Stimulated activated CD4-positive, alpha-beta T cell treated with anti-CD3 and anti-CD28 coated beads, Interleukin-2, amount 100 ng/mL, for 4 hours (primary cell): ENCODE data around the gene ZNF536.
"Not testable (repeated sequence)": the region's sequence is repeated elsewhere in the genome, so short reads cannot be mapped to it uniquely, and the experiment has no call there.

Experiments
- DNase-seq: peaks from one replicate; pipeline ENCODE4 v3.0.0-alpha.2; 2020; ENCODE audit warnings: low read depth

Gene ZNF536

GRCh38 chr19:30482956-30483355 lies 110.8 kb downstream of the ZNF536 start:
- no peak for DNase-seq

DNA sequence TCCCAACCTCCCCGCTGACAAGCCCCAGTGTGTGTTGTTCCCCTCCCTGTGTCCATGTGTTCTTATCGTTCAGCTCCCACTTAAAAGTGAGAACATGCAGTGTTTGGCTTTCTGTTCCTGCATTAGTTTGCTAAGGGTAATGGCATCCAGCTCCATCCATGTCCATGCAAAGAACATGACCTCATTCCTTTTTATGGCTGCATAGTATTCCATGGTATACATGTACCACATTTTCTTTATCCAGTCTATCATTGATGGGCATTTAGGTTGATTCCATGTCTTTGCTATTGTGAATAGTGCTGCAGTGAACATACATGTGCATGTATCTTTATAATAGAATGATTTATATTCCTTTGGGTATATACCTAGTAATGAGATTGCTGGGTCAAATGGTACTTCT lies 114.1 kb downstream of the ZNF536 start:
- not testable (repeated sequence) for DNase-seq

GRCh38 chr19:30487178-30487577 lies 115.0 kb downstream of the ZNF536 start:
- DNase-seq: no peak

GRCh38 chr19:30488191-30488590 lies 116.0 kb downstream of the ZNF536 start:
- no peak for DNase-seq

GRCh38 chr19:30490760-30491159 lies 118.6 kb downstream of the ZNF536 start:
- DNase-seq: no peak

DNA sequence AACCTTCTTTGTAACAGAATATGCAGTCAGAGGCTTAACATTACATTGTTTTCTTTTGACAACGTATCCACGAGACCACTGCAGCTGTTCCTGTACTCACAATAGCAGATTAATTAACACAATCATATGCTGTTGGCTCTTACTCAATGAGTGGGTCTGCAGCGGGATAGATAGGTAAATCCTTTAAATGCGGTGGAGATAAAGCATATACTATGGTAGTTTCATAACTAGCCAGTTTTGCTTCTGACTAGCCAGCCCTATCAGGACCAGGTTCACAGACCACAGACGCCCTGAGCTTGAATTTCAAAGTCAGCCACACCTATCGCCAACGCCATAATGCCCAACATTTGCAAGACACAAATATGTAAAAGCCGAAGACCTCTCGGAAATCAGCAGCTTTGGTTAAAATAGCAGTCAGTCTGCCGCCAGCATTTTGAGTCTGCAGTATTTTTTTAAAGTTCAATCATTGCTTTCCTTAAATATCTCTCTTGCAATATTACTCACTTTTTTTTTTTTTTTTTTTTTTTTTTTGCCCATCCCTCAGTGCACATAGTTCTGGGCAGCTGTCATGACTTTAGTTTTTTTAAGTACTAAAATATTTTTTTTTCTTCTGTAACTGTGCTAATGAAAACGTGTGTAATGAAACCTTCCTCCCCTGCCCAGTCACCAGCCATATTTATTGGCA lies 120.5 kb downstream of the ZNF536 start:
- no peak for DNase-seq

- no peak for DNase-seq
Measured at GRCh38 chr19:30497034-30497433, 124.8 kb downstream of the ZNF536 start.

- not testable (repeated sequence) for DNase-seq
Measured at GRCh38 chr19:30498085-30498484, 125.9 kb downstream of the ZNF536 start.

GRCh38 chr19:30498707-30499106 lies 126.5 kb downstream of the ZNF536 start:
- DNase-seq: no peak

GRCh38 chr19:30504272-30504671 lies 132.1 kb downstream of the ZNF536 start:
- DNase-seq: no peak

GRCh38 chr19:30512176-30513081 lies 140.2 kb downstream of the ZNF536 start:
- no peak for DNase-seq

DNA sequence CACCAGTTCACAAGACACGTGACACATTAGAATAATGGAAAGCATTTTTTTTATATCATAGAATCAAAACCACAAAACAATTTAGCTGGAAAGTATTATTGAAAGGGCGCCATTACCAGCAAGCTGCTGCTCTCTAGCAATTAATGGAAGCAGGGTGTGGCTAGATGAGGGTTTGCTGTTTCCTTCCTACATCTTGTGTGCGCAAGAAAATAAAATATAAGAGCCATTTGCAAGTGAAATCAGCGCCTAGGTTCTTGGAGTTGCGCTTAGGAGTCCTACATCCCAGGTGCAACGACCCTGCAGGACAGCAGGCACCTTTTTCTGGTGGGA lies 140.9 kb downstream of the ZNF536 start:
- DNase-seq: no peak

- DNase-seq: no peak
Measured at GRCh38 chr19:30516111-30516510, 143.9 kb downstream of the ZNF536 start.

- no peak for DNase-seq
Measured at GRCh38 chr19:30516531-30516930, 144.3 kb downstream of the ZNF536 start.

GRCh38 chr19:30518965-30519606 lies 146.9 kb downstream of the ZNF536 start:
- DNase-seq: no peak

GRCh38 chr19:30519607-30520205 lies 147.5 kb downstream of the ZNF536 start:
- DNase-seq: no peak

GRCh38 chr19:30520735-30521479 lies 148.7 kb downstream of the ZNF536 start:
- DNase-seq: no peak

GRCh38 chr19:30521937-30522336 lies 149.8 kb downstream of the ZNF536 start:
- DNase-seq: no peak

DNA sequence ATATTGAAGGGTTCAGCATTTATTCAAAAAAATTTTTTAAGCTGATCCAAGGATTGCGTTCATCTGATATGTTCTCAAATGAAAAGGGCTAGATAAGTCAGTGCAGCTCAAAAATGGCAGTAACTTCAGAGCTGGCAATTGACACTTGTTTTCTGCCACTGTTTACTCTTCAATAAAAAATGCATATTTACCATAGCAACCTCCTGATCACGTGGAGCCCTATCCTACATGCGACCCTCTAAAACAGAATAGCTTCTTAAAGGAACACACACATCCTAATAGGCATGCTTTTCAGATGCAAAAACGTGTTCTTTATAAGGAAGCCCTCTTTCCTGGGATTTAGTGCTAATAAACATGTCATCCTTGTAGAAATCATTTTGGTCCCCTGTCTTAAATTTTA lies 150.2 kb downstream of the ZNF536 start:
- no peak for DNase-seq

DNA sequence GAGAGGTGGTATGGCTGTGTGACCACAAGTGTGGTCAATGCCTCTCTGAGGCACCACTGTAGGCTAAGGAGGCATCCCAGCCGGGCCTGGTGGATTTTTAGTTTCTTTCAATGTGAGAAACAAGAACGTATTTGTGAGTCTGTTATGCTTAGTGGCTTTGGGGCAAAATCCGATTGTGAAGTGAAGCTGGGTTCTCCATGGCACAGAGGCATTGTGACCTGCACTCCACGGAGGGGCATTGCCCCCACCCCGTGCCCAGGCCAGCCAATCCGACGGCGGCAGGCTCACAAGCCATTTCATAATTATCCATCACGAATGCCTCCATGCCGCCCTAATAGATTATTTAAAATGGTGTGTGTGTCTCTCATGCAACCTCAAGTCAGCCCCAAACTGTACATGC lies 151.6 kb downstream of the ZNF536 start:
- DNase-seq: no peak

- no peak for DNase-seq
Measured at GRCh38 chr19:30525383-30525782, 153.2 kb downstream of the ZNF536 start.

DNA sequence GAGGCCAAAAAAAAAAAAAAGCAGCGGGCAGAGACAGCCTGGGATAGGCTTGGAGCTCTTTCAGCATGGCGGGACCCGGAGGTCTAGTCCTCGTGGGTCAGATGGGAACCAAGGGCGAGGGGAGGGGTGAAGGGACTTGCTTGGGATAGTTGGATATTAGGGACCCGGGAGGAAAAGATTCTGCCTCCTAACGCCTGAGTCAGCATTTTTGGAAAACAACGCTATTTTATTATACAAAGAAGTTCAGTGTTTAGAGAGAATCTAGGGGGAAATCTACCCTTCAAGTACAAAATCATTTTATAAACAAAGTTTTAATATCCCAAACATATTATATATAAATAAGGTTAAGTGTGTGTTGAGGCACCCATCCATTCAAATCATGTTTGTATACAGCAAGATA lies 156.7 kb downstream of the ZNF536 start:
- DNase-seq: no peak
